ENCODE measurements around the gene IQSEC2.

The IQSEC2 gene

DNA sequence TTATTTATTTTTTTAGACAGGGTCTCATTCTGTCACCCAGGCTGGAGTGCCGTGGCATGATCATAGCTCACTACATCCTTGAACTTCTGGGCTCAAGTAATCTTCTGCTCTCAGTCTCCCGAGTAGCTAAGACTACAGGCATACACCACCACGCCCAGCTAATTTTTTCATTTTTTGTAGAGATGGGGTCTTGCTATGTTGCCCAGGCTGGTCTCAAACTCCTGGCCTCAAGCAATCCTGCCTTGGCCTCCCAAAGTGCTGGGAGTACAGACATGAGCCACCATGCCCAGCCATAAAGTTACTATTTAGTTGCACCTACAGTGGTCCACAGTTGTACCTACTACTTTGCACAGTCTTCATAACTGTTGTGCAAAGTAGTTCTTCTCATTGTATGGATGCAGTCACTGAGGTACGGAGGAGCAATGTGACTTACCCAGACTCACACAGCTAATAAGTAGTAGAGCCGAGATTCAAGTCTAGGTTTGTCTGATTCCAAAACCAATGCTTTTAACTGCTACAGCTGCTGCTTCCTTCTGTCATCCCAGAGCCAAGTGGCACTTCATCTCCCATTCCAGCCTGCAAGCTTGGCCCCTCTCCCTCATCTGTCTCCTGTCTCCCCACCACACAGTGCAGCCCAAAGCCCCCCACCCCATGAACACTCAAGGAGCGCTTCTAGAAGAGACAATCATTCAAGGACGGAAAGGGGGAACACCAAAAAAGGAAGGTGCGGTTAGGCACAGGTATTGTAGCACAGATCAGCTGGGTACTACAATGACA, 24.0 kb upstream of the IQSEC2 start:
- DNase-seq = no peak

DNA sequence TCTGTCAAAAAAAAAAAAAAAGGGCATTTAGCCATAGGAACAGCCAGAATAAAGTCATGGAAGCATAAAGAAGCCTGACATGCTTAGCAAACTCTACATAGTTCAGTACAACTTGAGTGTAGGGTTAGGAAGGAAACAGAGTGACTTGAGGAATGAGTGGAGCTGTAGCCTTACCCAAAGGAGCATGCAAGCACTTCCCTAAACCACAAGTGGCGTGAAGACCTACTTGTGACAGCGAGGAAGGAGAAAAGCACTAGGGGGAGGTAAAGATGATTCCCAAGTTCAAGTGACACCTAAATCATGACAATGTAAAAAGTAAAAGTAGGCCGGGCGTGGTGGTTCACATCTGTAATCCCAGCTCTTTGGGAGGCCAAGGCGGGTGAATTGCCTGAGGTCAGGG, 21.8 kb upstream of the IQSEC2 start:
- no peak for DNase-seq

DNA sequence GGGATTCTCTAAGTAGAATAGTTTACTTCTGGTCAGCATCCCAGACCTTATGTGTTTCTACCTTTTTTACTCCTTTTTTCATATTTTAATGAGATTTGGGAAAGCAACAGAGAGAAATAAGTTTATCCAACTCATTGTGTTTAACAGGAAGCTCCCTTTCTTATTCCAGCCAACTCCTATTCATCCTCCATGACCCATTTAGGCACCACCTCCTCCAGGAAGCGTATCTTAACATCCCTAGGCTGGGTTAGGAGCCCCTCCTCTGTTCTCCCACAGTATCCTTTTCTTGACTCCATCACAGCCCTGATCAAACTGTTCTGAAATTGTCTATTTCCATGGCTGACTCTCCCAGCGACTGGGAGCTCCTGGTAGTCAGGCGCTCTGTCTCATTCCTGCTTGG, 18.8 kb upstream of the IQSEC2 start:
- DNase-seq = no peak

DNA sequence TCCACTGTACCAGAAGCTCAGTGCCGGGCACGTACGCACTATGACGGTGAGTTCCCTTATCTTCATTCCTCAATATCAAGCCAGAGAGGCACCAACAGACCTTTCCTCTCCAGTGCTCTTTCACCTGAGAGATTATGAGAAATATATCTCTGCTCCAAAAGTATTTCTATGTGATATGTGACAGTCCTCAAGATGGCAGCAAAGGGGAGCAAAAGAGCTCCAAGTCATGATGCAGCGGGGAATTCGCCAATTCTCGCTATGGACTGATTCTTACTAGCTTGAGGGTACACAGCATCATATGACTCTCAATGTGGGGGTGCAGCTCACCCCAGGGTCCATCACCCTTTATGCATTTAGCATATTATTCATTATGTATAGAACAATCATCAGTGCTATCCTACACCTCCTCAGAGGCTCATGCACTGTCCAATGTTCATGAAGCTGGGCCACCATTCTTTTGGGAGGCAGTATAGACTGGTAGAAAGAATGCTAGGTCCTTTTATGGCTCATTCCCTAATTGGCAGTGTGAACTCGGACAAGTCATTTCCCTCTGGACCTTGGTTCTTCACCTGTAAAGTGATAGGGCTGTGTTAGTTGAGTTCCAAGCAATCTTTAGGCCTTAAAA, 12.8 kb upstream of the IQSEC2 start:
- no peak for DNase-seq

DNA sequence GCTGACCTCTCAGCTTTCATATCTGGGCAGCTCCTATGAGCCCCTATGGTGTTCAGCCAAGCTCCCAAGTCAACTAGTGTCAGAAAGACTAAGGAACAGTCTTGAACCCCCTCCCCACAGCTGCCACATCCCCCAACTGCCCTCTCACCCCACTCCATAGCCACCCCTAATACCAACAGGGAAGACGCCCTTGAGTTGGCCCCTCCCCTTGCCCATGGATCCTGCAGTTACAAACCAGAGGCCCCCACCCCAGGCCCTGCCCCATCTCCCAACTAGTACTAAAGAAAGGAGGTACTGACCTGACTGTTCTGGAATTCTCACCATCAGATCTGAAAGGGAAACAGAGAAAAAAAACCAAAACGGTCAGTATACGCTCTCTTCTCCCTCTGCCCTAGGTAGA, 10.2 kb upstream of the IQSEC2 start:
- DNase-seq = no peak

DNA sequence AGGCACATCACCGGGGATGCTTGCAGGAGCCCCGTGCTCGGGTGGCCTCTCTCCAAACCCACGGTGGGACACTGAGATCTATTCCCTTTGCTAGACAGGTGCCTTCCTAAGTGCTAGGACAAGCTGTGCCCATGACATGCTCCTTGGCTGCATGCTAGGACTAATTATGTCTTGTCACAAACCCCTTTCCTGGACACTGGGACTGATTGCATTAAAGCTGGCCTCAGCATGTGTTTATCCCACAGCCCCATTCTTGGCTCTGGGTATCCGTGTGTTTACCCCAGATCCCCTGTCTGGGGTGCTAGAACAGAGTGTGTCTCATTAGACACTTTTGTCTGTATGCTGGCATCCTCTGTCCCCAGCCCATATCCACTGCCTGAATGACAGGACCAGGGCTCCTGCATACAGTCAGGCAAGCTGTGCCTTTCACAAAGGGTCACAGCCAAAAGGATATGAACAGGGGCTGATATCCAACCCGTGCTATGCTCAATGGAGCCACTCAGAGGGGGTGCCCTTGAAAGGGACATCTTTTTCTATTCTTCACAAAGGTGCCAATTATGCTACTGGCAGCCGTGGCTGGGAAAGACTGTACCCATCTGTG, 9.2 kb upstream of the IQSEC2 start:
- DNase-seq = no peak

DNA sequence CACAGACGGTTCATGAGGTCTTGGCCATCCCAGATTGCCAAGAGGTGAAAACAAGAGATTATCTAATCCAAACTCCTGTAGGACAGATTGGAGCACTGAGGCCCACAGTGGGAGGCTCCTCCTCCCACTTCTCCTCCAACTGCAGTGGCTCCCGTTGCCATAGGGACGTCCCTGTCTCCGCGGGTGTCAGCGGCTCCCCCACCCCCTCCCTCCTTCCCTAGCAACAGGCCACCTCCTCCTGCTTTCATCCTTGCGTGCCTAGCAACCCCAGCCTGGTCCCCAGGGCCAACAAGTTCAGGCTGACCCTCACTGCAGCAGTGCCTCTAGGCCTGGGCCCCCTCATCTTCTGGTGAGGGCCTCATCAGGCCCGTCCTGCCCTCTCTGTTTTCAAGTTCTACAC, 6.8 kb upstream of the IQSEC2 start:
- DNase-seq = peak in 1 of 2 experiments; percentile 9

DNA sequence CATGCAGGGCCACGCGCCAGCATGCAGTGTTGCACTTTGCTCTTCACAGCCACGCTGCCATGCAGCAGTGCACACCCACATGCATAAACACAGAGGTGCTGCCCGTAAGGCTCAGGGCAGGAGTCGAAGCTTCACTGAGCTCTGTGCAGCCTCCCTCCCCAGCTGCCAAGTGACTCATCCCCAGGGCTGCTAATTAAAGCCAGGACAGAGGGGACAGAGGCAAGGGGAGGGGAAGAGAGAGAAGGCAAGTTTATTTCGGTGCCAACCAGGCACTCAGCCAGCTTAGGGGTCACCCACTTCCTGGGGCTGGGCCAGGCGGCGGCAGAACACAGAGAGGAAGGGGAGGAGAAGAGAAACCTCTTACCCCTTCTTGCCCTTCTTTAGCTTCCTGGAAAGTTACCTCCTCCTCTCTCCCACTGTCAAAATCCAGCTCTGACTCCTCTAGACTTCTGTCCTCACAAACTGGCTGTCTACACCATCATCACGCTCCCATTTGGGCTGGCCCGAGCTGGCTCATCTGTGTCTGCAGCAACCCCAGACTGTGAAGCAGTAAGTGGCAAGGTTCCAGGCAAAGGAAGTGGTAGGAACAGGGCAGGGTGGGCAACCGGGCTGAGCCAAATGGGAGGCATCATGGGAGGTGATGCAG, 6.2 kb upstream of the IQSEC2 start:
- DNase-seq = peak; percentile 15 to 26

DNA sequence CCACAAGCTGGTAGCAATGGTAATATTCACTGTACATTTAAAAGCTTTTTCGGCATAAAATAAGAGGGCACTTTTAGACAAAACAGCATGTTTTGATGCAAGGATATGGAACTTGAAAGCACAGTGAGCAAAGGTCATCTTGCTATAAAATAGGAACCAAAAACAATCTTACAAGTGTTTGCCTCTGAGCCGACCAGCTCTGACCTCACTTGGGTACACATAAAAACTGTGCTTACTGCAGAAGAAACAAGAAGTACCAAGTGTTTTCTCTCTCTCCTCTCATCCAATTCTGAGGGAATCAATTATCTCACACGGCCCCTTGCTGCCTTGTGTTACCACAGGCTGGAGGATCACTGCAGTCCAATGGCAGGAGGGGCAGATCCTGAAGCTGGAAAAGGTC, 4.8 kb upstream of the IQSEC2 start:
- no peak for DNase-seq

DNA sequence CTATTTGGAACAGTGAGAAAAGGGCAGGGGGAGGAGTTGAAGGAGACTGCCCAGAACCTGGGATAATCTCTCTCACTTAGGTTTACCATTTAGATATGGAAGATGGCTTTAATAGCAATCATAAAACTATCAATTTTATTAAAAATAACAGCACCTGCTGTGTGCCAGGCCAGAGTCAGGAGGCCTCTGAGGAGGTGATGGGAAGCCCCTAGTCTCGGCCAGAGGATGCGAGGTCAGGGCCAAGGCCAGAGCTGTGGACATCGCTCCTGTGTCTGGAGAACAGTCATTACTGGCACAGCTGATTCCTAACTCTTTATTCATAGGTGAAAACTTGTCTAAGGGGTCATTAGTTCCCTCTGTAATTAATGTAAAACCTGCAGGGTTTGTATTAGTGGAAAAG, 4.2 kb upstream of the IQSEC2 start:
- DNase-seq = no peak

DNA sequence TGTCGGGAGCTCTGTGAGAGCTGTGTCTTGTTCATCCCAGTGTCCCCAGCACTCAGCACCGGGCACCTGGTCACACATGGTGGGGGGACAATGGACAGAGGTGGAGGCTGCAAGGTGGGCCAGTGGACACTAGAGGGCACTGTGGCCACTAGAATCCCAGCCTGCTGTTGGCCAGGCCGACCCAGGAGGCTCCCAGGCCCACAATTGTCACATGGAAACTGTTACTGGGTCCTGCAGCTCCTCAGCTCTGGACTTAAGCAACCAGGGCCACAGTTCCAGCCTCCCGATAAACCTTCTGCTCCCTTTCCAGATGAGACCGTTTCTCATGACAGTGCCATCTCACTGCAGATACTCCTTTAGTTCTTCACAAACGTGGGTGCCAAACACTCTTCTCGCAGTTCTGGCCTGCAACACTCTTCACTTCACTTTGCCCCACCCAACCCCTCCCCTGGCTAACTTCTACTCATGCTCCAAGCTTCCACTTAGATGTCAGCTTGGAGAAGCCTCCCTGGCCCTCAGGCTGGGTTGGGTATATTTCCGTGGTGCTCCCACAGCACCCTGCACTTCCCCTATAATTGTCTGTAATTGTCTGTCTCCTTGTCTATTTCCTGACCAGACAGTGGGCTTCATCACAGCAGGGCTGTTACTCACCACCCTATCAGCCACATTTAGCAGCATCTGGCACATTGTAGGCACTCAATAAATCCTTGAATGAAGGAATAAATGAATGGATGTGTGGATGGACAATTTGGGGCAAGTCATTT, 3.5 kb upstream of the IQSEC2 start:
- DNase-seq = peak; percentile 52 to 57

DNA sequence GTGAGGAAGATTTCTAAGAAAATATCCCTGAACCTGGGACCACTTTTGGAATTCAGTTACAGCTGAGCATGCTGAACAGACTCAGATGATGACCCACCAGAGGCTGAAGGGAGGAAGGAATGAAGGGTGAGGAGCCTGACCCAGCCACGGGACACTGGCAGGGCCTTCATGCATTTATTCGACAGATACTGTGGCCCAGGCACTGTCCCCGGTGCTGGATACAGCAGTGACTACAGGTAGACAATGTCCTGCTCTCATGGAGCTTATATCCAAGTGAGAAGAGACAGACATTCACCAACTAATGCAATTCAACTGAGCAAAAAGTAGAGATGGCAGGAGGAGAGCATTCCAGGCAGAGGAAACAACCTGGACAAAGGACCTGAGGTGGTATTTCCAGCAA, 2.2 kb upstream of the IQSEC2 start:
- DNase-seq = no peak

DNA sequence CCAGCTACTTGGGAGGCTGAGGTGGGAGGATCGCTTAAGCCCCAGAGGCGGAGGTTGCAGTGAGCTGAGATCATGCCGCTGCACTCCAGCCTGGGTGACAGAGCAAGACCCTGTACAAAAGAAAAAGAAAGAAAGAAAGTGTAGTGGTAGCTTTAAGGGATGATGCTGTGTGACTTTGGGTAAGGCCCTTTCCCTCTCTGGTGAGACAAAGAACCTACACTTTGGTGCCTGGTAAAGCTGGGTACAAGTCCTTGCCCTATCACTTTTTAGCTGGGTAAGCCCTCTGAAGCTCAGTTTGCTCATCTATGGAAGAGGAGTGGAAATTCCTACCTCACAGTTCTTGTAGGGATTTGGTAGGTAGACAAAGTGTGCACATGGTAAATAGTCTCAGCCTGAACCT, 1.7 kb upstream of the IQSEC2 start:
- DNase-seq = no peak

DNA sequence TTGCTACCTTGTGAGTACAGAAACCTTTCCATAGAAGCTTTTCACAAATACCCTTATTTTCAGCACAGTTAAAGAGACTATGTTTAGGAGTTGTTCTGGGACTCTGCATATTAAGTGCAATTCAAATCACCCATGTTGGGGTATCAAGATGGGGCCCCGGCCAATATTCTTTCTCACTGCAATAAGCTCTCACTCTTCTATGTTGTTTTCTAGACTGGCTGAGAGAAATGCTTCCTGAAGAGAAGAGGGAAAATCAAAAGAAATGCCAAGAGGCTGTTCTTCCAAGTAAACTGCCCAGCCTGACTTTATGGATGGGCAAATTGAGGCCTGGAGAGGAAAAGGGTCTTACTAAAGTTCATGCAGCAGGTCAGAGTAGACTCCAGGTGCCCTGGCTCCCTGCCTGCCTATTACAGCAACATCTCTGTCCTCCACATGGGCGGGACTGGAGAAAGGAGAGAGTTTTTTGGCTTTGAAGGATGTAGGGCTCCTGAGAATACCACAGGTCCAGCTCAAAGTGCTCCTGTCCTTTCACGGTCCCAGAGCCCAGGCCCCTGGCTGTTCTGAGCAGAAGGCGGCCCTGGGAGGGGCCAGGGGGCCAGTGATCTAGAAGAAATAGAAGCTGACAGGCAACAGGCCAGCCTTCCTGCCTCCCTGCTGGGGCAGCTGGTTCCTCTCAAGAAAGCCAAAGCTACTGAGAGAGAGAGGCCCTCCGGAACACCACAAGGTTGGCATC, 745 bp upstream of the IQSEC2 start:
- DNase-seq = no peak

DNA sequence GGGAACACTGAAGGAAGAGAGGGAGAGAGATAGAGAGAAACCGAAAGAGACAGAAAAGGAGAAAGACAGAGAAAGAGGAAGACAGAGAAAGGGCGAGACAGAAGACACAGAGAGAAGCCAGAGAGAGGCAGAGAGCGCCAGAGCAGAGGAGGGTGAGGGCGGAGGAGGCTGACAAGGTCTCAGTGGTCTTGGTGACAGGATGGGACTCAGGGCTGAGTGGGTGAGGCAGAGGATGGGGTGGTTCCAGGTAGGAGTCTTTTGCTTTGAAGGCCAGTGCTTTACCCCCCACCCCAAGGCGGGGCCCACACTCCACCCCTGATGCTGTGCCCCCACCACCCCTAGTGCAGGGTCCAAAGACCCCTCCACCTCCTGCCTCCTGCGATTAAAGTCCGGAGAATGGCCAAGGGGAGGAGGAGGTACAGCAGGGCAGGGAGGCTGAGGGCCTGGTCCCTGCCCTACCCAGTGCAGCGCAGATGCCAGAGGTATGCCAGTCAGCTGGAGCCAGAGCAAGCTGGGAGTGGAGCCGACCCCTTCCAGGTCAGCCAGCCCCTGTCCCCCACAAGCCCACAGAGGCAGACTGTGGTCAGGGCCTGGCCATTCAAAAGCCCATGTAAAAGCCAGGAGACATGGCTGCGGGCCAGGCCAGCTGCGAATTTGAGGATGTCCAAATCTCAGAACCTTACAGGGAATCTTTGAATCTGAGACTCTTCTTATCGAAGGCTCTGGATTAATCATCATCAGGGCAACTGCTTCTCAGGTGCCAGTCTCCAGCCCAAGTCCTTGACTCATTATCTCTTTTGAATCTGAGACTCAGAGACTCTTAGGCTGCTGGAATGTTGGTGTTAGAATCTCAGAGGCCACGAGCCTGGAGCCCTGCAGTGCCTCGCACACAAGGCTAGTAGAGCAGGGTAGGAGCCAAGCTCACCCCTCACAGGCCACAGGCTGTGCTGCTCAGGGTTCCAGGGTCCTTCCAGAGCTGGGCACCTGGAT, 758 bp downstream of the IQSEC2 start:
- DNase-seq = no peak

DNA sequence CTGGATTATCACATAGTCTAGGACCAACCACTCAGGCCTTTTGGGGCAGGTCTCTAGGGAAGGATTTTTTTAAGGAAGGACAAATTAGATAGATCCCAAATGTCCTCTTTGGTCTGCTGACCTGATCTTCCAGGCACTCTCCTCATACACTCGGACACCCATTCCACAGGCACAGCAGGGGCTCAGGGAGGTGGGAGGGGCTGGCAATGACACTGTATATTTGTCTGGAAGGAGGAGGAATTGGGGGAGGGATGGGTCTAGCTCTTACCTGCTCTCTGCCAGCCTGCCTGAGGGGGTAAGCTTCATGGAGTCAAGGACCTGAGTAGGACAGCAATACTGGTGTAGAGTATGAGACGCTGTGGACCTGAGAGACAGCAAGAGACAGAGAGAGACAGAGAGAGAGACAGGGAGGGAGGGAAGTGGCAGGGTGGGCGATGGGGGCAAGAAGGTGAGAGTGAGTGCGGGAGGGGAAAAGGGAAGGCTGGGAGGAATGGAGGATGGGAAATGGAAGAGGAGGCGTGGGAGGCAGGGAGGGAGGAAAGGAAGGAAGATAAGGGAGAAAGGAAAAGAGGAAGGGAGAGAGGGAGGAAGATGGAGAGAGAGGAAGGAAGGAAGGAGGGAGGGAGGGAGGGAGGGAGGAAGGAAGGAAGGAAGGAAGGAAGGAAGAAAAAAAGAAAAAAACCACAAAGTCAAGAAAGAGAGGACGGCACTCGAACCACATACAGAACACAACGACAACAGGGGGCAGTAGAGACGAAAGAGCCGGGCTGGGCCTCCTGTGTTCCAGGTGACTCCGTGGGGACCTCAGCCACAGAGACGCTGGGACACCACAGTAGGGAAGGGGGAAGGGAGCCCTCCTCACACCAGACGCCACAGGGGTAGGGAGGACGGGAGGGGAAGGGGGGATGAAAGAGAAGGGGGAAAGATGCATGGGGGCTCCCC, 1.8 kb downstream of the IQSEC2 start:
- DNase-seq = peak in 1 of 2 experiments; percentile 20

DNA sequence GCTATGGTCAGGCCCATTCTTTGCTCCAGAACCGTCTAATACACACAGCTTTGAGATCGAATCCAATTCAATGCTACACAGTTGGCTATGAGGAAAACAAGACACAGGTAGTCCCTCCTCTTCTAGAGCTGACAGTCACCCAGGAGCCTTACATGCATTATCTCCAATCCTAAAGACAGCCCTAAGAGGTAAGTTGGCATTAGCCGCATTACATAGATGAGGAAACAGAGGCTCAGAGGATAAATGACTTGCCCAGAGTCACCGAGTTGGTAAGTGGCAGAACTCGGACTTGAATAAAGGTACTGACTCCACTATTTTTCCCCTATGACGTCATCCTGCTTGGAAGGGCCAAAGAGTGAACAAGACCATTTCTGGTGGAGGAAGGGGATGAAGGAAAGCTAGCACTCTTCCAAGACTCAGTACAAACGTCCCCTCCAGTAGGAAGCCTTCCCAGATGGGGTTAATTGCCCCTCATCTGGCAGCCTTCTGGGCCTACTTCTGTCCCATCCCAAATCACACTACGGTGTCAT, 8.5 kb downstream of the IQSEC2 start:
- DNase-seq = no peak

DNA sequence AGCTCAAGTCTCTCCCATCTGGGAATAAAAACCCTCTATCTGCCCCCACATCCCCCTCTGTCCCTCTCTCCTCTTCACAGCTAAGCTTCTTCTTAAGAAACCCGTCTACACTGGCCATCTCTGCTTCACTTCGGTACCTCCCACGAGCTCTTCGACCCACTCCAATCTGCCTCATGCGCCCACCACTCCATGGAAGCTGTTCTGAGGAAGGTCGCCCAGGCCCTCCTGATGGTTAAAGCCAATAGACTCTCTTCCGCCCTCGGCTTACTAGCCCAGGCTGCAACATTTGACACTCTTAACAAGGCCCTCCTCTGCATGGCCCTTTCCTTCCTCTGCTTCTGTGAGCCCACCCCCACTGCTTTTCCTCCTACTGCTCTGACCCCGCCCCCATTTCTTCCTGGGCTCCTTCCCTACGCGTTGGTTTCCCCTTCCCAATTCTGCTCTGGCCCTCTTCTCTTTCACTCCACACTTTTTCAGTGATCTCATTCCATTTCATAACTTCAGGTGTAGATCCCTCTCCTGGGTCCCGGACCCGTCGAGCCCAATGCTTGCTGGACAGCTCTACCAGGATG, 11.8 kb downstream of the IQSEC2 start:
- DNase-seq = no peak

DNA sequence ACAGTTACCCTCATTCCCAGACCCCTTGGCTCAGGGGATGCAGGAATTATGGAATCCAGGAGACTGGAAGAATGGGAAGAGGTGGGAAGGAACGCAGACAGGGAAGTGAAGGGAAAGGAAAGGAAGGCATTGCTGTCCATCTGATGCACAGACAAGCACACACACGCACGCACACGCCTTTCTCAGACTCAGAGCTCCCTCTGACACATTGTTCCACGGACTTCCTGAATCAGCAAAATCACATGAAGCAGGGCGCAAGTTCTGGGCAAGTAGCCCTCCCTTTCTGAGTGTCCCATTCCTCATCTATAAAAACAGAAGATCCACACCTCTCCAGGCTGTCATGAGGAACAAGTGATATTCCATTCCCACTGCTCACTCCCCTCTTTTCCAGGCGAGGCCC, 13.2 kb downstream of the IQSEC2 start:
- DNase-seq = no peak

Measured in activated CD4-positive, alpha-beta T cell treated with anti-CD3 and anti-CD28 coated beads, Interleukin-2, amount 50 U/mL, for 48 hours (primary cell).